HG03442 (cell line): ENCODE measurements around the gene ARMCX5.

Experiments used
- ATAC-seq: cut with Tn5 transposase; IDR thresholded peaks from one replicate; pipeline ENCODE4 v1.9.1; 2021; ENCODE audit warnings: mild to moderate bottlenecking, moderate library complexity; ENCODE audit not compliant: unreplicated experiment

Gene ARMCX5

GRCh38 chrX:102599084-102599950 lies at the start of gene ARMCX5:
ARMCX5 (plus strand) TSS chrX:102599515; CDS start chrX:102602142, 2,627 bp downstream.
- peak; percentile 91 for ATAC-seq

GRCh38 chrX:102558607-102559006 lies 40.7 kb upstream of the ARMCX5 start:
- no peak for ATAC-seq

- no peak for ATAC-seq
Measured at GRCh38 chrX:102560423-102561068, 38.8 kb upstream of the ARMCX5 start.

GRCh38 chrX:102580891-102581290 lies 18.4 kb upstream of the ARMCX5 start:
- no peak for ATAC-seq

DNA sequence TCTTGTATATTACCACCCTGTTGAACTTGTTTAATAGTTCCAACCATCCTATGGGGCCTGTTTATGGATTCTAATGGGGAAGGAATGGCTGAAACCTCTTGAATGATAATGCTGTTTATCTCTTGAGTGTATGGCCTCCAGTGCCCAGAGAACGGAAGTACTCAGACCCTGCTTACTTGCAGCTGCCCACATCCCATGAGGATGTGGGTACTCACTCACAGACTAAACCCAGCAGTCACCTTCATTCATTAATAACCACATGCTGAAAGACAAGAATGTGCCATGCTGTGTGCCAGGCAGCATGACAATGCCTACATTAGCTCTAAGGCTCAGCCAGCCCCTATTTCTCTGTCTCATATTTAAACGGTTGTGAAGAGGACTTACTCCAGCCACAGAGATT lies 5.9 kb upstream of the ARMCX5 start:
- ATAC-seq = no peak

GRCh38 chrX:102599951-102600579 lies 750 bp downstream of the ARMCX5 start:
- ATAC-seq = peak; percentile 3

- no peak for ATAC-seq
Measured at GRCh38 chrX:102604327-102604726, 5.0 kb downstream of the ARMCX5 start.

- no peak for ATAC-seq
Measured at GRCh38 chrX:102606115-102606514, 6.8 kb downstream of the ARMCX5 start.

GRCh38 chrX:102610905-102611304 lies 11.6 kb downstream of the ARMCX5 start:
- ATAC-seq = no peak

DNA sequence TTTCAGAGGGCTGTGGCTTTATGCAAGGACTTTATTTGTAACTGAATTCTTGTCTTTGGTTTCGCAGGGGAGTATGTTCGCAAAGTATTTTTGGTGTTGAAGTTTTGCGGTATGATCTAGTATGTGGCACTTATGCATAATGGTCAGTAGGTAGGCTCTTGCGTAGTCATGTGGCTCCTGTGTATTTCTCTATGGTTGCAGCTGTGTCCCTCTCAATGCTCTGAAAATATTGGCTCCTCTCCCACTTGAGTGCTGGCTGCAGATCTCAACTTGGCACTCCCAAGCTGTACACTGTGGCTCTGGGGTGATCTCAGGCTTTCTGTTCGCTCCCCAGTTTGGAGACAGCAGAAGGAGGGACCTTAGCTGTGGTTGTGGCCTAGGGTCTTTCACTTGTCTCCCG lies 24.8 kb downstream of the ARMCX5 start:
- no peak for ATAC-seq

- no peak for ATAC-seq
Measured at GRCh38 chrX:102627640-102628039, 28.3 kb downstream of the ARMCX5 start.

DNA sequence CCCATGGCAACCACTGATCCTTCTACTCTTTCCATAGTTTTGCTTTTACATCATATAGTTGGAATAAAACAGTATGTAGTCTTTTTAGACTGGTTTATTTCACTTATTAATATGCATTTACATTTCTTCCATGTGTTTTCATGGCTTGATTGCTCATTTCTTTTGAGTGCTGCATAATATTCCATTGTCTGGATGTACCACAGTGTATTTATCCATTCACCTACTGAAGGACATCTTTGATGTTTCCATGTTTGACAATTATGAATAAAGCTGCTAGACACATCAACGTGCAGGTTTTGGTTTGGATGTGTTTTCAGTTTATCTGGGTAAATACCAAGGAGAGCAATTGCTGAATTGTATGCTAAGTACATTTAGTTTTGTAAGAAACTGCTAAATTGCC lies 38.2 kb downstream of the ARMCX5 start:
- no peak for ATAC-seq

DNA sequence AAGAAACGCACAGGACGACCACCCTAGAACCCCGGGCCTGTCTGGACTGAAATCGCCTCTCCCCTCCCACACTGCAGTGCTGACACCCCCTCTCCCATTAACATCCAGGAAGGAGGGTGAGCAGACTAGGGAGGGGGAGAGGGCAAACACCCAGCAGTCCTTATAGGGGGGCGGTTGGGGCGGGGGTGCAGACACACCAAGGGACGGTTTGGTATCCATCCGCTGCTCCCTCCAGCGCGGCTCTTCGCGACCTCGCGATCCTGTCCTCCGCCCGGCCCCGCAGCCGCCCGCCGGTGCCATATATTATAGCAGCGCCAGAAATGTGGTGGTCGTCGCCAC lies 51.6 kb downstream of the ARMCX5 start:
- ATAC-seq = no peak

DNA sequence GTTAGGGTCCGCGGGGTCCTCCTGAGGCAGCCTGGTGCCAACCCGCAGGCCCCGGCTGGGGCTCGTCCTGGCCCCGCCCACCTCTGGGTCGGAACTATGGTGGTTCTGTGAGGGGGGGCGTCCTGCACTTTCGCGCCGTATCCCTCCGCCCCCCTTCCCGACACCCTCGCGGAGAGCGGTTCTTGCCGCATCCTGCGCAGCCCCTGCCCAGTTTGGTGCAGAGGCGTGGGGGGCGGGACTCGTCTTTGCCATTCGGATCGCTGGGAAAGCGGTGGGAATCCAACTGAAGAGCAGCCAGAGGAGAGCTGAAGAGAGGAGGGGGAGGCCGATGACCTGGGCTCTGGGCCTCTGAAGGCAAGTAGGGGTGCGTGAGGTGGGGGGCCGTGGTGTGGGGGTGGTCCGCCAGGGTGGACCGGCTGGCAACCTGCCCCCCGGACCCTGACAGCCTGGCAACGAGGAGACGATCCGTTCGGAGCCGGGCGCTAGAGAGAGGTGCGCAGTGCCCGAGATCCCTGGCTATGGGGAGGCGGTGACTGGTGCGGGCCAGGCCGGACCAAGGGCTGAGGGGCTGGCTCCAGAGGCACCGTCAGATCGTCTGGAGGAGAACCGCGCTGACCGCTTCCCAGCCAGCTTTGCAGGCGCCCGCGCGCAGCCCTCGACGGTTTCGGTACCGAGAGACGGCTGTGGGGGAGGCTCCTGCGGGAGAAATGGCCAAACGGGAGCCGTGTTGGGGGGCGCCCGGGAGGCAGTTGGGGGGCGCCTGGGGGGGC lies 52.1 kb downstream of the ARMCX5 start, which contains the start of gene GPRASP1:
TSS of gene GPRASP1 (plus strand) at position 242 of the 770 bp plus-strand sequence. CDS start 2,431 bp downstream, outside the sequence.
- peak; percentile 46 for ATAC-seq

DNA sequence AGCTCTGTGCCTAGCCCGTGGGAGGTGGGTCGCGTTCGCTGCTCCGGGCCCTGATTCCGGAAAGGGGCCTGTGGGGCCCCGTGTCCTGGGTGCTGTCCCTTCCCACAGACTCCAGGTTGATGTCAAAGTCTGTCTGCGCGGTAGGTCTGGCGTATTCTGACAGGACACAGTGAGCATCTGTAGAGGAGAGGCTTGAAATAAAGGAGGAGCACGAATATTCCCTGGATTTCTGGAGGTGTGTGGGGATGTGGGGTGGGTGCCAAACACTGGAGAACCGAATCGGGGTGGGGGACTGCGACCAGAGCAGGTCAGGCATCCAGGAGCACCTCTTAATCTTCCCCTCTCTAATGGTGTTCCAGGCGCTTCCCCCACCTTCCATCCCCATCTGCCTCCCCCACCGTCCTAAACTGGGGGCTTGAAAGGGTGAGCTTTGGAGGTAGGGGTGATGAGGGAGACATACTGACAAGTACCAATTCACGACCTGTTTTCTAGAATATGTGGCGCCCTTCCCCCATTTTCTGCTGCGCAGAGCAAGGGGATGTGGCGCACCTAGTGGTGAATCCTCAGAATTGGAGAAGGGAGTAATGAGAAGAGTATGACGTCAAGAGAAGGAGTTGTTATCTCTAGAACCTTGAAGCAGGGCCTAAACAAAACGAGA lies 52.8 kb downstream of the ARMCX5 start:
- peak; percentile 35 for ATAC-seq
